ENCODE results near the gene KDM4C.
"Not testable (repeated sequence)": the region's sequence is repeated elsewhere in the genome, so short reads cannot be mapped to it uniquely, and the experiment has no call there.

Gene KDM4C

DNA sequence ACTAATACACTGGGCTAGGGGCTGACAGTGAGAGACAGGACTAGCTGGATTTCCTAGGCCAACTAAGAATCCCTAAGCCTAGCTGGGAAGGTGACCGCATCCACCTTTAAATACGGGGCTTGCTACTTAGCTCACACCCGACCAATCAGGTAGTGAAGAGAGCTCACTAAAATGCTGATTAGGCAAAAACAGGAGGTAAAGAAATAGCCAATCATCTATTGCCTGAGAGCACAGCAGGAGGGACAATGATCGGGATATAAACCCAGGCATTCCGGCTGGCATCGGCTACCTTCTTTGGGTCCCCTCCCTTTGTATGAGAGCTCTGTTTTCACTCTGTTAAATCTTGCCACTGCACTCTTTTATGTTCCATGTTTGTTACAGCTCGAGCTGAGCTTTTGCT lies 425.4 kb downstream of the KDM4C start:
- DNase-seq = not testable (repeated sequence)

DNA sequence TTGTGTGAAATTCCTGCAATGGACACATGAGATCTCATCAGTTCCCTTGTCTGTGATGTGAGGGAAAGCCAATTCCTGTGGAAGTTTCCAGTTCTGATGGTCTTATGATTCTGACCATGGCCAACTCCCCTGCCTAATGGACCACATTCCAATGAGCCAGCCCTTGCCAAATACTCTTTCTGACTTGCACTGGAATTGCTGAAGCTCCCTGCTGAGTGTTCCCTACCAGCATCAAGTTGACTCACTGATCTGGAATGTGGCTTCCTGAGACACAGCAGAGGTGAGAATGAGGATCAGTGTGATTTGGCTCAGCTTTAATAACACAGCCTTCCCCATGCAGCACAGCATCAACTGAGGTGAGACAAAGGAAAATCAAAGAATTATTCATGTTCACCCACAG lies 427.8 kb downstream of the KDM4C start:
- no peak for DNase-seq

GRCh38 chr9:7186175-7186574 lies 428.4 kb downstream of the KDM4C start:
- no peak for DNase-seq

- no peak for DNase-seq
Measured at GRCh38 chr9:7192266-7192665, 434.5 kb downstream of the KDM4C start.

DNA sequence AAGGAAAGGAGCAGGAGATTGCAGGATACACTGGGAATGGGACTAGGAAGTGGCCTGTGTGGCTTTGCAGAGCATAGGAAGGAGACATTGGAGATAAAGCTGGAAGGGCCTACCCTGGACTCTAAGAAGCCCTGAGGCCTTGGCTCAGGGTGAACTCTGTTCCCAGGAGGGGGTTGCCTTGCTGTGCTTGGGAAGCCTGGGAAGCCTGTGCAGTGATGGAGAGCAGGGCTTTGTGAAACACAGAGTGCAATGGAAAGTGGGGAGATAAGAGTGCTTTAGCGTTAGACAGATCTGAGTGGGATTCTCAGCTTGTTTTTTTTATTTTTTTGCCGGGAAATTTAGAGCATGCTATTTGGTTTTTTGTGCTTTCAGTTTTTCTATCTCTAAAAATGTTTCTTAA lies 437.8 kb downstream of the KDM4C start:
- no peak for DNase-seq

DNA sequence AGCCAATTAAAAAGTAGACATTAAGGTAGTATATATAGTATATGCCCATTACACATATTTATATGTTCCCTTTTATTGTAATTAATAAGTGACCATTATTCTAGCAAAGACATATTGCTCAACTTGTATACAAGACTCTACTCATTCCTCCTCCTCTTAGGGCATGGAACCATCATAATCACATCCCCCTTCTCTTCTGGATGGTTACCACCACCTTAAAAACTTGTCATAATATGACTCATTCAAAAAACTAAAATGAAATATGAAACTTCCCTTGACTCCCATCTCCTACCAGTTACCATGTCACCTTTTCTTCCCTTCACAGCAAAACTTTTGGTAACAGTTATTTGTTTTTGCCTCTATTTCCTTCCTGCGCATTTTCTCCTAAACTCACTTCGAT lies 438.7 kb downstream of the KDM4C start:
- no peak for DNase-seq

DNA sequence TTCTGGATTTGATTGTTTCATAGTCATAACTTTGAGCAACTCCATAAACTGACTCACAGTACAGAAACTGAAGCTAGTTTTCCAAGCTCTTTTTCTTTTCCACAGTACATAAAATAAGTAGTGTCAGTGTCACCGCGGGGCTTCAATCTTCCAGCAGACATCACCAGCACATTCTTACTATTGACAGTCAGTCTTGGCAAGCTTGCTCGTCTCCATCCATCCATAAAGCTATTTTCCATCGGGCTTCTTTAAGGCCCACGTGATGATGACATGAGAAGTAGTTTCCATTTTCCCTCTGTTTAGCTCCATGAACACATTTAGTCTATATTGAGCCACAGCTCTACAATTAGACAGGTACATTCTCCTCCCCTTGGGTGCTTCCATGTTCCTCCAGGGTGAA lies 443.4 kb downstream of the KDM4C start:
- DNase-seq = no peak

- no peak for DNase-seq
Measured at GRCh38 chr9:7205806-7206205, 448.0 kb downstream of the KDM4C start.

DNA sequence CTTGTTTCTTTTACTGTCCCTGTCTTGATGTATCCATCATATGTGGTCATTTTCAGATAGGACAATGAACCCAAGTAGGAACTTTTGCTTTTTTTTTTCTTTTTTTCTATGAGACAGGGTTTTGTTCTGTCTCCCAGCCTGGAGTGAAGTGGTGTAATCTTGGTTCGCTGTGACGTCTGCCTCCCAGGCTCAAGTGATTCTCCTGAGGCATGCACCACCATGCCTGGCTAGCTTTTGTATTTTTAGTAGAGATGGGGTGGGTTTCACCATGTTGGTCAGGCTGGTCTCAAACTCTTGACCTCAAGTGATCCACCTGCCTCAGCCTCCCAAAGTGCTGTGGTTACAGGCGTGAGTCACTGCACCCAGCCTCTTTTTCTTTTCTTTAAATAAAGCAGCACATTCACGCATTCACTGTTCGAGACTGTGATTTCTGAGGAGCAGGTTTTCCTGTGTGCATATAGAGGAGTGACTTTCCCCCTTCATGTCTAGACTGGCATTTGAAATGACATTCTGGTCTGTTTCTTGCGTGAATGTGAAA lies 448.5 kb downstream of the KDM4C start:
- DNase-seq = no peak

- DNase-seq = peak; percentile 46
Measured at GRCh38 chr9:7209016-7209715, 451.4 kb downstream of the KDM4C start.

DNA sequence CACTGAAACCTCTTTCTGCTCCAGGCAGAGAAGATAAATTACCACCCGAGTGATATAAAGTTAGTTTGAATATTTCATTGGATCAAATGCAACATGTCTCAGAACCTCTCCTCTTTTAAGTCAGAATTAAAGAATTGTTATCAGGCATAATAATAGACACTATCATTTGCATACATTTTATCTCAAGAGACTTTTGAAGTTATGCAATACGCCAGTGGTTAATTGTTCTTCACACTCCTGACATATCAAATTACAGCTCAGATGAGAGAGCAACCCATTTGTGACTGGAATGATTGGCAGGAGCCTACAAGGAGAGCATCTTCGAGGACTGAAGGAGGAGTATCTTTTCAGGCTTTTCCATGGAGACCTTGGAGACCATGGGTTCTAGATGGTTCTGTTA lies 452.2 kb downstream of the KDM4C start:
- no peak for DNase-seq

DNA sequence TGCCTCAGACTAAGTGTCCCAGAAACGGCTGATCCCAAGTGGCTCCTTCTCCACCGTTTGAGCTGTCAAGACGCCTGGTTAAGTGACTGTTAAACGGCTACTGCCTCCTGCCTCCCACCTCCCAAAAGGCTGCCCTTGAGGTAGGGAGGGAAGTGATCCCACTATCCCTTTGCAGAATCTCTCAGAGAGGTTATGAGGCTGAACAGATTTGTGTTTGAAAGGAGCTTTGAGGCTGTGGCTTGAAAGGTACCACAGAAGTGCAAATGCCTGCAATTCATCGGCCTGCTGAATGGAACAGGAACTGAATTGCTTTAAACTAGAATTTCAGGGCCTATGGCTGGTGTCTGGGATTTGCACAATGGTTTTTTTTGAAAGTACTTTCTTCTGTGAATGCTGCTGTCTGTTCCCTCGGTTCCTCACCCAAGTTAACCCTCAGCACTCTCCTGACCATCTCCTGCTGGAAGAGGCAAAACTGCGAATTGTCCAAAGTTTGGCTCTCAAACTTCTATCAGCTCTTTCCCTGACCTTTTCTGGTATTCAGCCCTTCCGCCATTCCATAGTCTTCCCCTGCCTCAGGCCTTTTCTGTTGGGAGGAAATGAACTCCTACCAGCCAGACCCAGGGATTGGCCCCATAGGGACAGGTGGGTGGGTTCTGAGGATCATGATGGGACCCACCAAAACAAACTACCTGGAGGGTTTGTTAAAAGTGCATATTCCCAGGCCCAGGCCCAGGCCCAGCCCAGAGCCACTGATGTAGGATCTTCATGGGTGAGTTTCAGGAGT lies 453.3 kb downstream of the KDM4C start:
- DNase-seq = no peak

DNA sequence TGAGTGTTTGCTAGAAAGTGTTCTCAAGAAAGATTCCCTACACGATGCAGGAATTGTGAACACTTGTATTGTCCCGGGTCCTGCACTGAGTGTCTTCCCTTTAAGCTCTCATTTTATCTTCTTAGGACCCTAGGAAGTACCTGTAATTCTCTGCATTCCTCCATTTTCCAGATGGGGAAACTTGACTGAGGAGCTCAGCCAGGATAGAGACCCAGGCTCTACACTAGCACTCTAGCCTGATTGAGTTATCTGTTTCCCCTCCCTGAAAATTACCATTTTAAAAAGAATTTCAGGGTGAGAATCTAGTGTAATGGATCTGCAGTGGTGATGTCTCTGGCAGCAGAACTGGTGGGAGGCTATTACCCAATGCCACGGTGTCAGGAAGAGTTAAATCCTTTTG lies 453.9 kb downstream of the KDM4C start:
- no peak for DNase-seq

- no peak for DNase-seq
Measured at GRCh38 chr9:7212101-7212500, 454.3 kb downstream of the KDM4C start.

DNA sequence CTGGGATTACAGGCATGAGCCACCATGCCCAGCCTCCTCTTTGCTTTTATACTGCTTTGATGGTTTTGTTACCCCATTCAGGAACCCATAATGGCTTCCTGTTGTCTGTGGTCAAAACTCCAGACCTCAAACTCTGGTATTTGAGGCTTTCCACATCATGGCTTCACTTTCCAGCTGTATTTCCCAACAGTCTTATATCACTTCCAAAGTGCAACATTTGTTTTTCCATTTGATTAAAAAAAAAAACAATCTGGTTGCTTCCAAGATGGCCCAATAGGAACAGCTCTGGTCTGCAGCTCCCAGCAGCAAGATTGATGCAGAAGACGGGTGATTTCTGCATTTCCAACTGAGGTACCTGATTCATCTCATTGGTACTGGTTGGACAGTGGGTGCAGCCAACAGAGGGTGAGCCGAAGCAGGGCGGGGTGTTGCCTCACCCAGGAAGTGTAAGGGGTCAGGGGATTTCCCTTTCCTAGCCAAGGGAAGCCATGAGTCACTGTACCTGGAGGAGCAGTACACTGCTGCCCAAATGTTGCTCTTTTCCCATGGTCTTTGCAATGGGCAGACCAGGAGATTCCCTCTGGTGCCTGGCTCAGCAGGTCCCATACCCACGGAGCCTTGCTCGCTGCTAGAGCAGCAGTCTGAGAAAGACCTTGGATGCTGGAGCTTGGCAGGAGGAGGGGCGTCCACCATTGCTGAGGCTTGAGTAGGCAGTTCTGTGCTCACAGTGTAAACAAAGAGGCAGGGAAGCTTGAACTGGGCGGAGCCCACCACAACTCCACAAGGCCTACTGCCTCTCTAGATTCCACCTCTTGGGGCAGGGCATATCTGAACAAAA lies 458.4 kb downstream of the KDM4C start:
- no peak for DNase-seq

GRCh38 chr9:7223981-7224380 lies 466.2 kb downstream of the KDM4C start:
- DNase-seq = no peak
